Endodermal cell (in vitro differentiated cells): Measurements from ENCODE around the gene ADCY4. TPM values are rescaled to one million over a fixed set of nuclear protein-coding genes. Genes with fewer than 3 reads are reported as not detected.

Experiments used
- DNase-seq: peaks from one replicate; pipeline ENCODE4 v3.0.0-alpha.2; 2017
- H3K27ac ChIP-seq: 2 replicates; pipeline ENCODE4 v1.5.1; 2013; ENCODE audit warnings: mild to moderate bottlenecking, low read depth, low read length, moderate library complexity
- H3K27me3 ChIP-seq: 2 replicates; pipeline ENCODE4 v1.6.1; 2013; ENCODE audit warnings: mild to moderate bottlenecking, low read length, moderate library complexity; ENCODE audit not compliant: insufficient read depth, control insufficient read depth, poor library complexity, severe bottlenecking
- H3K36me3 ChIP-seq: 2 replicates; pipeline ENCODE4 v1.7.0; 2013; ENCODE audit warnings: mild to moderate bottlenecking, low read length, moderate library complexity; ENCODE audit not compliant: control insufficient read depth, insufficient read depth
- H3K4me1 ChIP-seq: one replicate; pipeline ENCODE4 v1.7.0; 2013; ENCODE audit warnings: low read length; ENCODE audit not compliant: control insufficient read depth, insufficient read depth
- H3K4me3 ChIP-seq: 2 replicates; pipeline ENCODE4 v1.5.1; 2013; ENCODE audit warnings: mild to moderate bottlenecking, low read length, moderate library complexity
- H3K9ac ChIP-seq: 2 replicates; pipeline ENCODE4 v1.6.1; 2013; ENCODE audit warnings: mild to moderate bottlenecking, low read length, moderate library complexity; ENCODE audit not compliant: poor library complexity, severe bottlenecking; ENCODE audit errors: extremely low read depth
- H3K9me3 ChIP-seq: 2 replicates; pipeline ENCODE4 v1.6.1; 2013; ENCODE audit warnings: mild to moderate bottlenecking, low read length, moderate library complexity; ENCODE audit not compliant: control insufficient read depth
- H3K27ac Mint-ChIP-seq: 2 replicates; pipeline ENCODE4 v1.8.0; 2020; ENCODE audit warnings: mixed read lengths
- H3K27me3 Mint-ChIP-seq: 2 replicates; pipeline ENCODE4 v1.8.0; 2021; ENCODE audit warnings: mild to moderate bottlenecking, mixed read lengths; ENCODE audit not compliant: insufficient read depth
- H3K36me3 Mint-ChIP-seq: 2 replicates; pipeline ENCODE4 v1.8.0; 2020; ENCODE audit warnings: low read depth, mixed read lengths
- H3K4me1 Mint-ChIP-seq: 2 replicates; pipeline ENCODE4 v1.8.0; 2020; ENCODE audit warnings: mixed read lengths
- H3K4me3 Mint-ChIP-seq: 2 replicates; pipeline ENCODE4 v1.8.0; 2020; ENCODE audit warnings: mild to moderate bottlenecking, moderate library complexity, mixed read lengths
- H3K9me3 Mint-ChIP-seq: 2 replicates; pipeline ENCODE4 v1.8.0; 2020; ENCODE audit warnings: mild to moderate bottlenecking, mixed read lengths
- WGBS, 2 experiments: methylation state at CpG; one replicate each; pipeline versions ENCODE4 v1.1.5 to v1.1.7; 2013; ENCODE audit warnings: missing lambda C conversion rate in 2 of 2, mixed read lengths in 1 of 2; ENCODE audit not compliant: insufficient coverage in 1 of 2, insufficient read length in 1 of 2; 5-methylcytosine and 5-hydroxymethylcytosine counted together
- total RNA-seq, 2 donors: library from RNA; stranded (reverse); fragmentation: NEBNext Ultra II Directional in 1 of 2; extraction: Animal tissue kit (Norgen Biotek cat#: 25700) in 1 of 2; gene quantifications; 2 replicates in 1 of 2; 3 replicates in 1 of 2; pipeline ENCODE4 v1.2.1, GENCODE V29; 2021
- TF ChIP-seq, protein P1 (sequence below): fragments of 200-600 bp; sonication (generic); conservative IDR thresholded peaks from 2 replicates; pipeline ENCODE4 v1.5.0; 2021; ENCODE audit warnings: antibody characterized with exemption, mild to moderate bottlenecking

ADCY4 gene
- total RNA-seq, 2 donors from 2014 or later, result not detected

DNA sequence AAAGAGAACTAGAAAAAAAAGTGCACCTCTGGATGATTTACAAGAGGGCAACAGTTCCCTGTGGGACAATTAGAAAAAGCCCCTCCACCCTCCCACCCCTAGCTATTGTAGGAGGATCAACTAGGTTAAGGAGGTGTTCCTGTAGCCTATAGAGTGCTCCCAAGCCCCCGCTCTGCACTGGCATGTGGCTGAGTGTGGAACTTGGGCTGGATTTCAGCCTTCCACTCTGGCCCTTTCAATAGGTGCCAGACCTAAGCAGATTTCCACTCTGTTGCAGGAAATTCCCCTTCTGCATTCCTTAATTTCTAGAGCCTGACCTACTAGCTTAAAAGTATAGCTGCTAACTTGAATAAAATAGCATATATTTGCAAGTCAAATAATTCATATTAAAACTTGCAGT, 35.9 kb upstream of the ADCY4 start:
- Mint-ChIP-seq H3K9me3 (no peaks in the 10 kb centered on the region), H3K36me3 (peaks cover 4% of the 10 kb centered on the region), H3K27ac (no peak overlapping the region), H3K27me3 (peaks cover 3% of the 10 kb centered on the region), H3K4me3 (no peak overlapping the region), H3K4me1 (peaks cover 5% of the 10 kb centered on the region)
- Histone ChIP-seq H3K36me3 (no peaks in the 10 kb centered on the region), H3K27ac (no peak overlapping the region), H3K4me1 (peaks cover 7% of the 10 kb centered on the region), H3K27me3 (no peaks in the 10 kb centered on the region), H3K4me3 (no peak overlapping the region), H3K9me3 (no peaks in the 10 kb centered on the region), H3K9ac (no peak overlapping the region)
- TF ChIP-seq, protein P1, sequence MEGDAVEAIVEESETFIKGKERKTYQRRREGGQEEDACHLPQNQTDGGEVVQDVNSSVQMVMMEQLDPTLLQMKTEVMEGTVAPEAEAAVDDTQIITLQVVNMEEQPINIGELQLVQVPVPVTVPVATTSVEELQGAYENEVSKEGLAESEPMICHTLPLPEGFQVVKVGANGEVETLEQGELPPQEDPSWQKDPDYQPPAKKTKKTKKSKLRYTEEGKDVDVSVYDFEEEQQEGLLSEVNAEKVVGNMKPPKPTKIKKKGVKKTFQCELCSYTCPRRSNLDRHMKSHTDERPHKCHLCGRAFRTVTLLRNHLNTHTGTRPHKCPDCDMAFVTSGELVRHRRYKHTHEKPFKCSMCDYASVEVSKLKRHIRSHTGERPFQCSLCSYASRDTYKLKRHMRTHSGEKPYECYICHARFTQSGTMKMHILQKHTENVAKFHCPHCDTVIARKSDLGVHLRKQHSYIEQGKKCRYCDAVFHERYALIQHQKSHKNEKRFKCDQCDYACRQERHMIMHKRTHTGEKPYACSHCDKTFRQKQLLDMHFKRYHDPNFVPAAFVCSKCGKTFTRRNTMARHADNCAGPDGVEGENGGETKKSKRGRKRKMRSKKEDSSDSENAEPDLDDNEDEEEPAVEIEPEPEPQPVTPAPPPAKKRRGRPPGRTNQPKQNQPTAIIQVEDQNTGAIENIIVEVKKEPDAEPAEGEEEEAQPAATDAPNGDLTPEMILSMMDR, result no peak
- peak; percentile 29 for DNase-seq
- 88% methylated on average over 1 of the region's 1 CpG; no CpG with 5 or more reads in 1 of the 2 experiments for WGBS, 2 experiments

DNA sequence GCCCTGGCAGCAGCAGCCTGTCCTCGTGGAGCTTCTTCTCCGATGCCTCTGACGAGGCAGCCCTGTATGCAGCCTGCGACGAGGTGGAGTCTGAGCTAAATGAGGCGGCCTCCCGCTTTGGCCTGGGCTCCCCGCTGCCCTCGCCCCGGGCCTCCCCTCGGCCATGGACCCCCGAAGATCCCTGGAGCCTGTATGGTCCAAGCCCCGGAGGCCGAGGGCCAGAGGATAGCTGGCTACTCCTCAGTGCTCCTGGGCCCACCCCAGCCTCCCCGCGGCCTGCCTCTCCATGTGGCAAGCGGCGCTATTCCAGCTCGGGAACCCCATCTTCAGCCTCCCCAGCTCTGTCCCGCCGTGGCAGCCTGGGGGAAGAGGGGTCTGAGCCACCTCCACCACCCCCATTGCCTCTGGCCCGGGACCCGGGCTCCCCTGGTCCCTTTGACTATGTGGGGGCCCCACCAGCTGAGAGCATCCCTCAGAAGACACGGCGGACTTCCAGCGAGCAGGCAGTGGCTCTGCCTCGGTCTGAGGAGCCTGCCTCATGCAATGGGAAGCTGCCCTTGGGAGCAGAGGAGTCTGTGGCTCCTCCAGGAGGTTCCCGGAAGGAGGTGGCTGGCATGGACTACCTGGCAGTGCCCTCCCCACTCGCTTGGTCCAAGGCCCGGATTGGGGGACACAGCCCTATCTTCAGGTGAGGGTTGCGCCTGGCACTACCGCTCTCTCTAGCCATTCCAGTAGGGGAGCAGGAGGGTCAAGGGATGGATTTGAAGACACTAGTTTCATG, 35.2 kb upstream of the ADCY4 start:
- 92 to 93% methylated on average over 16 to 32 of the region's 32 CpGs for WGBS, 2 experiments
- H3K27me3 ChIP-seq, result no peaks in the 10 kb centered on the region
- Mint-ChIP-seq H3K9me3 (no peaks in the 10 kb centered on the region), H3K27me3 (peaks cover 4% of the 10 kb centered on the region), H3K4me3 (no peak overlapping the region), H3K27ac (no peak overlapping the region), H3K36me3 (peaks cover 4% of the 10 kb centered on the region), H3K4me1 (peaks cover 8% of the 10 kb centered on the region)
- H3K36me3 ChIP-seq, result no peaks in the 10 kb centered on the region
- TF ChIP-seq, protein P1, result no peak
- peak; percentile 40 for DNase-seq
- no peak overlapping the region for H3K27ac ChIP-seq
- H3K4me1 ChIP-seq, result peaks cover 7% of the 10 kb centered on the region
- H3K9ac ChIP-seq, result no peak overlapping the region
- no peaks in the 10 kb centered on the region for H3K9me3 ChIP-seq
- no peak overlapping the region for H3K4me3 ChIP-seq

DNA sequence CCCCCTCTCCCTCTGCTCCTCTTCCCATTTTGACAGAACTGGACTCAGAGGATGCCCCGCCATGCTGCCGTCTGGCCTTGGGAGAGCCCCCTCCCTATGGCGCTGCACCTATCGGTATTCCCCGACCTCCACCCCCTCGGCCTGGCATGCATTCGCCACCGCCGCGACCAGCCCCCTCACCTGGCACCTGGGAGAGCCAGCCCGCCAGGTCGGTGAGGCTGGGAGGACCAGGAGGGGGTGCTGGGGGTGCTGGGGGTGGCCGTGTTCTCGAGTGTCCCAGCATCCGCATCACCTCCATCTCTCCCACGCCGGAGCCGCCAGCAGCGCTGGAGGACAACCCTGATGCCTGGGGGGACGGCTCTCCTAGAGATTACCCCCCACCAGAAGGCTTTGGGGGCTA, 34.6 kb upstream of the ADCY4 start:
- no peaks in the 10 kb centered on the region for H3K27me3 ChIP-seq
- no peaks in the 10 kb centered on the region for H3K36me3 ChIP-seq
- peaks cover 8% of the 10 kb centered on the region for H3K4me1 Mint-ChIP-seq
- peaks cover 4% of the 10 kb centered on the region for H3K36me3 Mint-ChIP-seq
- H3K9me3 Mint-ChIP-seq, result no peaks in the 10 kb centered on the region
- 90 to 95% methylated on average over 11 to 17 of the region's 20 CpGs for WGBS, 2 experiments
- H3K9ac ChIP-seq, result no peak overlapping the region
- no peaks in the 10 kb centered on the region for H3K9me3 ChIP-seq
- no peak overlapping the region for H3K4me3 ChIP-seq
- peaks cover 4% of the 10 kb centered on the region for H3K27me3 Mint-ChIP-seq
- peak overlapping the region; percentile 69 for H3K4me3 Mint-ChIP-seq
- TF ChIP-seq, protein P1, result no peak
- H3K27ac ChIP-seq, result no peak overlapping the region
- peaks cover 7% of the 10 kb centered on the region for H3K4me1 ChIP-seq
- peak; percentile 44 for DNase-seq
- H3K27ac Mint-ChIP-seq, result no peak overlapping the region
